HepG2 (cell line): ENCODE results near the gene CTDSP1. TPM values are rescaled to one million over a fixed set of nuclear protein-coding genes. Genes with fewer than 3 reads are reported as not detected.

Experiments
- ATAC-seq: fragments of 200-7000 bp; cut with Tn5 transposase; 3 replicates; pipeline ENCODE4 v1.9.1; 2020; ENCODE audit warnings: mild to moderate bottlenecking, moderate library complexity
- BruUV-seq: library from RNA; stranded (reverse); fragments of 400-500 nt; replicated peaks from 2 replicates; lab custom pipeline; 2021; lab: Mats Ljungman, UMichigan
- CTCF ChIA-PET: fragments of 300-600 bp; formaldehyde crosslinking; extraction: SDS; loops from one replicate; lab custom pipeline; 2021; ENCODE audit warnings: low total read pairs, inconsistent platforms, low intra/inter-chr PET ratio; lab: Yijun Ruan, JAX
- POLR2A ChIA-PET: fragments of 350-600 bp; sonication (Branson Sonifier 250); formaldehyde crosslinking; loops from one replicate; lab custom pipeline; 2020; ENCODE audit warnings: antibody characterized with exemption, inconsistent platforms; lab: Yijun Ruan, JAX
- DNase-seq: peaks from one replicate; pipeline ENCODE4 v3.0.0-alpha.2; 2015; ENCODE audit warnings: low spot score
- FAIRE-seq: peaks from 3 replicates; lab custom pipeline; 2011; peaks lifted over from hg19 to GRCh38; lab: Jason Lieb, UNC
- H2AFZ ChIP-seq: one replicate; pipeline ENCODE4 v1.6.1; 2011; ENCODE audit warnings: low read length, inconsistent platforms
- H3K27ac ChIP-seq: fragments of 300-600 bp; 3 replicates; pipeline ENCODE4 v1.8.0; 2011; ENCODE audit warnings: mixed run types, mild to moderate bottlenecking, mixed read lengths, low read length, inconsistent platforms; ENCODE audit not compliant: insufficient read depth; ENCODE audit errors: extremely low read length
- H3K27me3 ChIP-seq, 2 experiments: fragments of 200-600 bp in 1 of 2; 2 replicates in 1 of 2; 3 replicates in 1 of 2; pipeline versions ENCODE4 v1.6.0 to v1.8.0; 2011; ENCODE audit warnings: low read length in 2 of 2, mild to moderate bottlenecking in 2 of 2, moderate library complexity in 2 of 2, inconsistent platforms in 1 of 2; ENCODE audit not compliant: insufficient read depth in 2 of 2, control insufficient read depth in 1 of 2
- H3K36me3 ChIP-seq, 2 experiments: fragments of 200-600 bp in 1 of 2; replicated peaks in 1 of 2; 2 replicates in 1 of 2; 3 replicates in 1 of 2; pipeline versions ENCODE4 v1.5.1 to v1.8.0; 2011; ENCODE audit warnings: low read length in 2 of 2, inconsistent platforms in 1 of 2; ENCODE audit not compliant: insufficient read depth in 2 of 2, control insufficient read depth in 1 of 2
- H3K4me1 ChIP-seq: 2 replicates; pipeline ENCODE4 v1.5.1; 2012; ENCODE audit warnings: low read length, inconsistent platforms; ENCODE audit not compliant: insufficient read depth
- H3K4me2 ChIP-seq: 2 replicates; pipeline ENCODE4 v1.6.0; 2011; ENCODE audit warnings: low read depth, low read length, inconsistent platforms
- H3K4me3 ChIP-seq, 3 experiments: fragments of 200-600 bp in 1 of 3; sonication (generic), shearing (Covaris generic) in 1 of 3; replicated peaks in 1 of 3; 2 replicates each; pipeline ENCODE4 v1.5.1; 2011 to 2016; ENCODE audit warnings: low read length in 3 of 3, inconsistent platforms in 2 of 3, low read depth in 2 of 3, mild to moderate bottlenecking in 2 of 3, control low read depth in 1 of 3, mixed read lengths in 1 of 3; ENCODE audit not compliant: insufficient read depth in 1 of 3
- H3K79me2 ChIP-seq: one replicate; pipeline ENCODE4 v1.6.1; 2011; ENCODE audit warnings: low read length, inconsistent platforms; ENCODE audit not compliant: insufficient read depth
- H3K9ac ChIP-seq: 2 replicates; pipeline ENCODE4 v1.6.0; 2011; ENCODE audit warnings: mild to moderate bottlenecking, low read depth, low read length, inconsistent platforms; ENCODE audit not compliant: insufficient read depth
- H3K9me3 ChIP-seq: 2 replicates; pipeline ENCODE4 v1.5.1; 2012; ENCODE audit warnings: mild to moderate bottlenecking, low read length
- H4K20me1 ChIP-seq: 2 replicates; pipeline ENCODE4 v1.6.0; 2011; ENCODE audit warnings: inconsistent platforms, mild to moderate bottlenecking, low read length, moderate library complexity; ENCODE audit not compliant: insufficient read depth
- BORCS8-MEF2B ChIP-seq: sonication (generic); formaldehyde crosslinking; IDR thresholded peaks from 2 replicates; pipeline ENCODE4 v1.8.0; 2022; ENCODE audit warnings: mild to moderate bottlenecking, missing genetic modification reagents
- CEBPB ChIP-seq: IDR thresholded peaks from 2 replicates; pipeline ENCODE4 v1.6.1; 2011; ENCODE audit warnings: low read depth, low read length, improper control_type of control experiment, borderline replicate concordance
- GATAD2A ChIP-seq: IDR thresholded peaks from 2 replicates; pipeline ENCODE4 v1.6.1; 2016
- HNF1B ChIP-seq: sonication (generic); formaldehyde crosslinking; IDR thresholded peaks from 2 replicates; pipeline ENCODE4 v1.5.1; 2020; ENCODE audit warnings: mild to moderate bottlenecking, moderate library complexity, missing genetic modification reagents
- NRL ChIP-seq: sonication (generic); formaldehyde crosslinking; IDR thresholded peaks from 2 replicates; pipeline ENCODE4 v1.5.0; 2020; ENCODE audit warnings: missing genetic modification reagents, mild to moderate bottlenecking, moderate library complexity, borderline replicate concordance
- RARG ChIP-seq: sonication (generic); formaldehyde crosslinking; IDR thresholded peaks from 2 replicates; pipeline ENCODE4 v1.4.0; 2020; ENCODE audit warnings: low read depth, mild to moderate bottlenecking, missing genetic modification reagents
- SALL1 ChIP-seq: sonication (generic); formaldehyde crosslinking; IDR thresholded peaks from 2 replicates; pipeline ENCODE4 v1.8.0; 2022; ENCODE audit warnings: mild to moderate bottlenecking, missing genetic modification reagents
- ZBTB38 ChIP-seq: sonication (generic); formaldehyde crosslinking; IDR thresholded peaks from 2 replicates; pipeline ENCODE4 v1.5.1; 2020; ENCODE audit warnings: mild to moderate bottlenecking, missing genetic modification reagents
- ZFY ChIP-seq: sonication (generic); formaldehyde crosslinking; IDR thresholded peaks from 2 replicates; pipeline ENCODE4 v1.4.0; 2020; ENCODE audit warnings: missing genetic modification reagents
- ZNF501 ChIP-seq: sonication (generic); formaldehyde crosslinking; IDR thresholded peaks from 2 replicates; pipeline ENCODE4 v1.5.1; 2020; ENCODE audit warnings: mild to moderate bottlenecking, moderate library complexity, missing genetic modification reagents
- ZNF775 ChIP-seq: sonication (generic); formaldehyde crosslinking; IDR thresholded peaks from 2 replicates; pipeline ENCODE4 v1.4.0; 2020; ENCODE audit warnings: missing genetic modification reagents, mild to moderate bottlenecking, moderate library complexity, borderline replicate concordance
- ZNF776 ChIP-seq: sonication (generic); formaldehyde crosslinking; IDR thresholded peaks from 2 replicates; pipeline ENCODE4 v1.4.0; 2020; ENCODE audit warnings: mild to moderate bottlenecking, missing genetic modification reagents
- WGBS: methylation state at CpG from one replicate; pipeline ENCODE4 v1.1.6; 2017; ENCODE audit warnings: low lambda C conversion rate; 5-methylcytosine and 5-hydroxymethylcytosine counted together
- in situ Hi-C: cut with HindIII; loops from 2 replicates; pipeline ENCODE4 v1.10.0; 2017; ENCODE audit warnings: low pct_unique_long_range_greater_than_20kb; ENCODE audit not compliant: extremely low pct_ligation_motif_present
- intact Hi-C: fragments of 100-400 bp; cut with micrococcal nuclease; formaldehyde crosslinking; loops from one replicate; pipeline ENCODE4 v1.10.0; 2022; ENCODE audit not compliant: unreplicated experiment
- polyA plus RNA-seq, 8 experiments: library from polyadenylated mRNA; depleted of rRNA in 3 of 8; stranded (reverse) in 7 of 8; unstranded in 1 of 8; fragments of >200 nt; fragmentation: Illumina TruSeq in 4 of 8; extraction: Trizol in 4 of 8; gene quantifications; 2 replicates each; pipeline versions ENCODE4 v1.2.1 to v1.2.3, GENCODE V29; 2011 to 2016; ENCODE audit warnings: low read depth in 4 of 8, missing spikeins in 1 of 8, mixed read lengths in 1 of 8; ENCODE audit not compliant: insufficient read depth in 1 of 8
- total RNA-seq, 5 experiments: library from RNA; depleted of rRNA; stranded (reverse); fragments of >200 nt; fragmentation: Illumina TruSeq; extraction: Trizol; gene quantifications; 2 replicates each; pipeline ENCODE4 v1.2.3, GENCODE V29; 2016; ENCODE audit warnings: low read depth in 1 of 5
- TF ChIP-seq, protein P1 (sequence below): sonication (generic); formaldehyde crosslinking; IDR thresholded peaks from 2 replicates; pipeline ENCODE4 v1.5.0; 2020; ENCODE audit warnings: missing genetic modification reagents

The CTDSP1 gene
- total and polyA plus RNA-seq, 2 of the 13 experiments (the other 11 are each of a cell fraction or from before 2014, with no cell fraction given) = 91.0 to 268 TPM

DNA sequence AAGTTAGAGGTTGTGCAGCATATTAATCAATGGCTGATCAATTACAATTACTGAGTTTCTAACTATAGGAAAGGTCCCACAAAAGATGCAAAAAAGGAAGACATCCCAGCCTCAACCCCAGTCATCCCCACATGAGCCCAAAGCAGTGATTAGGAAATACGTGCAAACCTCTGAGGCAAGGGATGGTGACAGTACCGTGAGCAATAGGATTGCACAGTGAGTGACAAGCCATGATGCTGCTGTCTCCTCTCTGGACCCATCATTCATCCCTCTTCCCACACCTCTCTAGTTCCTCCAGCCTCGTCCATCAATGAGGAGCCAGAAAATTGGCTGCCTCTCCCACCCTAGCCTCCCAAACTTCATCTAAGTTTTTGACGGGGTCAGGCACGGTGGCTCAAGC is 21.6 kb upstream of the CTDSP1 start:
- Histone ChIP-seq H3K4me1 (peaks cover 33% of the 10 kb centered on the region), H2AFZ (no peak overlapping the region), H3K27me3 (peaks cover 9 to 22% of the 10 kb centered on the region in 2 experiments), H3K9me3 (no peaks in the 10 kb centered on the region), H3K4me2 (no peak overlapping the region), H3K27ac (no peak overlapping the region), H3K9ac (no peak overlapping the region), H3K36me3 (no peaks in the 10 kb centered on the region), H4K20me1 (no peaks in the 10 kb centered on the region), H3K4me3 (no peak overlapping the region), H3K79me2 (no peaks in the 10 kb centered on the region)
- ChIA-PET CTCF (no interaction called here), POLR2A (interaction anchor here (1.1 kb wide), 1 partner anchor 55 kb away, joined by 5 read pairs; no protein-coding TSS in a partner anchor)
- no peak for TF ChIP-seq ZFY
- TF ChIP-seq, protein P1, sequence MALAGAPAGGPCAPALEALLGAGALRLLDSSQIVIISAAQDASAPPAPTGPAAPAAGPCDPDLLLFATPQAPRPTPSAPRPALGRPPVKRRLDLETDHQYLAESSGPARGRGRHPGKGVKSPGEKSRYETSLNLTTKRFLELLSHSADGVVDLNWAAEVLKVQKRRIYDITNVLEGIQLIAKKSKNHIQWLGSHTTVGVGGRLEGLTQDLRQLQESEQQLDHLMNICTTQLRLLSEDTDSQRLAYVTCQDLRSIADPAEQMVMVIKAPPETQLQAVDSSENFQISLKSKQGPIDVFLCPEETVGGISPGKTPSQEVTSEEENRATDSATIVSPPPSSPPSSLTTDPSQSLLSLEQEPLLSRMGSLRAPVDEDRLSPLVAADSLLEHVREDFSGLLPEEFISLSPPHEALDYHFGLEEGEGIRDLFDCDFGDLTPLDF (CRISPR knock-in tag) = no peak
- TF ChIP-seq NRL (CRISPR knock-in tag) = no peak
- no peak for TF ChIP-seq RARG
- no peak for TF ChIP-seq BORCS8-MEF2B (CRISPR knock-in tag)
- TF ChIP-seq ZNF775 = no peak
- TF ChIP-seq CEBPB = peak; percentile 77; the same call in 1 of the 2 replicates
- TF ChIP-seq ZNF776 (CRISPR knock-in tag) = no peak
- WGBS = 41% methylated on average over 5 of the region's 5 CpGs
- intact Hi-C loops = no loop called here
- DNase-seq = no peak
- FAIRE-seq = no peak
- ATAC-seq = peak; percentile 41
- in situ Hi-C loops = no loop called here
- BruUV-seq = no TSS peak

- 15% methylated on average over 13 of the region's 13 CpGs for WGBS
- Histone ChIP-seq H3K36me3 (no peaks in the 10 kb centered on the region), H3K9ac (no peak within 1 kb of the TSS), H3K4me3 (peak within 1 kb of the TSS in 2 of 3 experiments; percentile 6 to 41; a peak in 1 of 6 replicates), H3K27ac (no peak within 1 kb of the TSS), H3K79me2 (no peaks in the 10 kb centered on the region), H3K9me3 (no peaks in the 10 kb centered on the region), H3K4me1 (peaks cover 60% of the 10 kb centered on the region), H3K4me2 (peak within 1 kb of the TSS; percentile 67), H3K27me3 (peaks cover 13 to 38% of the 10 kb centered on the region in 2 experiments), H4K20me1 (no peaks in the 10 kb centered on the region), H2AFZ (no peak within 1 kb of the TSS)
- ChIA-PET POLR2A (no interaction called here), CTCF (no interaction called here)
- ATAC-seq = peak; percentile 60
- no TSS peak for BruUV-seq
- intact Hi-C loops = no loop called here
- DNase-seq = no peak
- in situ Hi-C loops = no loop called here
- no peak for FAIRE-seq
- 0 out of 2 replicates have a peak, but pooled peaks have one; percentile 13 for TF ChIP-seq GATAD2A (CRISPR knock-in tag)
- peak; percentile 36; the same call in 1 of the 2 replicates for TF ChIP-seq SALL1
- TF ChIP-seq ZNF501 (CRISPR knock-in tag) = peak; percentile 74; the same call in 1 of the 2 replicates
- peak; percentile 78 for TF ChIP-seq ZBTB38 (CRISPR knock-in tag)
- TF ChIP-seq HNF1B (CRISPR knock-in tag) = peak; percentile 65; the same call in 1 of the 2 replicates
Observed at GRCh38 chr2:218381916-218382366, 17.7 kb upstream of the CTDSP1 start, which contains the start of gene SLC11A1. Gene SLC11A1 (plus strand): TSS chr2:218382273. CDS start chr2:218382369, 96 bp downstream.
